ENCODE measurements around the gene VWA5A. TPM values are rescaled to one million over a fixed set of nuclear protein-coding genes. Genes with fewer than 3 reads are reported as not detected.
A peak's percentile ranks its signal among the peaks of the same experiment; 100 is the strongest.
"Not testable (repeated sequence)": the region's sequence is repeated elsewhere in the genome, so short reads cannot be mapped to it uniquely, and the experiment has no call there.

The VWA5A gene
- total and polyA plus RNA-seq, 9 of the 15 experiments (the other 6 are each of a cell fraction or from before 2014, with no cell fraction given), result 4.6 to 19.7 (median 6.9) TPM

DNA sequence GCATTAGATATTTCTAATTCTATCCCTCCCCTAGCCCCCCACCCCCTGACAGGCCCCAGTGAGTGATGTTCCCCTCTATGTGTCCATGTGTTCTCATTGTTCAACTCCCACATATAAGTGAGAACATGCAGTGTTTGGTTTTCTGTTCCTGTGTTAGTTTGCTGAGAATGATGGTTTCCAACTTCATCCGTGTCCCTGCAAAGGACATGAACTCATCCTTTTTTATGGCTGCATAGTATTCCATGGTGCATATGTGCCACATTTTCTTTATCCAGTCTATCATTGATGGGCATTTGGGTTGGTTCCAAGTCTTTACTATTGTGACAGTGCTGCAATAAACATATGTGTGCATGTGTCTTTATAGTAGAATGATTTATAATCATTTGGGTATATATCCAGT, 11.9 kb downstream of the VWA5A start:
- H3K9me1 ChIP-seq (ENCODE audit: control insufficient read depth, insufficient read depth, low read length); H3K9ac ChIP-seq (ENCODE audit: insufficient read depth in 1 of 2, low read depth in 2 of 2, low read length in 2 of 2); H3K4me1 ChIP-seq (replicated peaks in 1 of 2; ENCODE audit: control insufficient read depth in 2 of 2, insufficient read depth in 2 of 2, low read length in 2 of 2); POLR2A ChIA-PET; H3K9me3 ChIP-seq (replicated peaks; ENCODE audit: control insufficient read depth, insufficient read depth, low read depth, low read length); H2AFZ ChIP-seq (ENCODE audit: low read depth, low read length); H3K4me3 ChIP-seq; ATAC-seq; FAIRE-seq; H3K36me3 ChIP-seq (ENCODE audit: control insufficient read depth, insufficient read depth, low read length); H3K4me2 ChIP-seq (ENCODE audit: insufficient read depth, low read length); BruUV-seq (replicated peaks); H3K27ac ChIP-seq (ENCODE audit: extremely low read depth, low read depth, low read length); H3K27me3 ChIP-seq (ENCODE audit: control insufficient read depth in 2 of 2, insufficient read depth in 2 of 2, low read length in 2 of 2); DNase-seq (ENCODE audit: extremely low read depth in 1 of 4, low spot score in 3 of 4); CTCF ChIA-PET (ENCODE audit: low intra/inter-chr PET ratio); in situ Hi-C loops (cut with MboI); intact Hi-C loops (cut with micrococcal nuclease); H4K20me1 ChIP-seq (replicated peaks; ENCODE audit: control insufficient read depth, insufficient read depth, low read length); H3K79me2 ChIP-seq (ENCODE audit: control insufficient read depth, insufficient read depth, low read length): not testable (repeated sequence)
- WGBS (ENCODE audit: insufficient coverage, low coverage, missing lambda C conversion rate), result no CpG with 5 or more reads among the region's 1 CpG
- TF ChIP-seq BCOR (IDR thresholded peaks at IDR 0.05) (0 out of 2 replicates have a peak, but pooled peaks have one; percentile 46), ZNF146 (CRISPR knock-in tag; IDR thresholded peaks at IDR 0.05; ENCODE audit: unreplicated experiment) (peak; percentile 92)

DNA sequence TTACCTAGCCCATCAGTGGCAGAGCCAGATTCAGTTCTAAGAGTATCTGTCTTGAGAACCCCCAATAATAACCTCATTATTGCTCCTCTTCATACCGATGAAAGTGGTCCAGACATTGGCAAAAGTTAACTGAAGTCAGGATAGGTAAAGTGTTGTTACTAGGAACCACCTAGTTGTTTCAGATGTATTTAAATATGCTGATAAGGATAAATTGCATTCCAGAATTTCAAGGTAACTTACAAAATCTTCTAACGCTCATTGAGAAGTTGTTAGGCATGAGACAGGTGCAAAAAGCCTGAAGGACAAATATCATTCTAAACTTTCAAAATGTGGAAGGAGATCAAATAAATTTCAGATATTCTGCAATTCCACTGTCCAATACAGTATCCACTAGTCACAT, 27.8 kb downstream of the VWA5A start:
- no peaks in the 10 kb centered on the region; a peak in 2 of 5 replicates for H3K4me1 ChIP-seq (replicated peaks in 1 of 2; ENCODE audit: control insufficient read depth in 2 of 2, insufficient read depth in 2 of 2, low read length in 2 of 2)
- H3K27ac ChIP-seq (ENCODE audit: extremely low read depth, low read depth, low read length), result no peak overlapping the region
- no TSS peak for BruUV-seq (replicated peaks)
- no peaks in the 10 kb centered on the region for H3K36me3 ChIP-seq (ENCODE audit: control insufficient read depth, insufficient read depth, low read length)
- H3K9me1 ChIP-seq (ENCODE audit: control insufficient read depth, insufficient read depth, low read length), result no peaks in the 10 kb centered on the region
- DNase-seq (ENCODE audit: extremely low read depth in 1 of 4, low spot score in 3 of 4) (no peak), FAIRE-seq (no peak), ATAC-seq (no peak)
- in situ Hi-C loops (cut with MboI) (no loop called here), intact Hi-C loops (cut with micrococcal nuclease) (no loop called here)
- H3K79me2 ChIP-seq (ENCODE audit: control insufficient read depth, insufficient read depth, low read length), result no peaks in the 10 kb centered on the region
- no peaks in the 10 kb centered on the region for H3K9me3 ChIP-seq (replicated peaks; ENCODE audit: control insufficient read depth, insufficient read depth, low read depth, low read length)
- no peak overlapping the region for H3K9ac ChIP-seq (ENCODE audit: insufficient read depth in 1 of 2, low read depth in 2 of 2, low read length in 2 of 2)
- H4K20me1 ChIP-seq (replicated peaks; ENCODE audit: control insufficient read depth, insufficient read depth, low read length), result no peaks in the 10 kb centered on the region
- TF ChIP-seq CREM (IDR thresholded peaks at IDR 0.05; ENCODE audit: low read depth) (no peak), ETS2 (tag; IDR thresholded peaks at IDR 0.05; ENCODE audit: borderline replicate concordance, poor library complexity, severe bottlenecking) (no peak), FOXP1 (CRISPR knock-in tag; IDR thresholded peaks at IDR 0.05) (no peak), NFATC3 (IDR thresholded peaks at IDR 0.05) (no peak), KDM5B (IDR thresholded peaks at IDR 0.05; ENCODE audit: insufficient replicate concordance, low read depth, low read length) (no peak), ZNF41 (CRISPR knock-in tag; conservative IDR thresholded peaks at IDR 0.05) (no peak), MAFK (IDR thresholded peaks at IDR 0.05; ENCODE audit: low read length) (peak; percentile 18; the same call in 1 of the 2 replicates), MAFG (tag; conservative IDR thresholded peaks at IDR 0.05) (peak; percentile 51), NR2F6 (CRISPR knock-in tag; IDR thresholded peaks at IDR 0.05) (no peak), C11orf30 (IDR thresholded peaks at IDR 0.05; ENCODE audit: low read depth) (peak; percentile 74), MAFF (IDR thresholded peaks at IDR 0.05; ENCODE audit: low read length) (0 out of 2 replicates have a peak, but pooled peaks have one; percentile 31), ZNF316 (IDR thresholded peaks at IDR 0.05) (peak; percentile 84)
- TF ChIP-seq, protein P1, sequence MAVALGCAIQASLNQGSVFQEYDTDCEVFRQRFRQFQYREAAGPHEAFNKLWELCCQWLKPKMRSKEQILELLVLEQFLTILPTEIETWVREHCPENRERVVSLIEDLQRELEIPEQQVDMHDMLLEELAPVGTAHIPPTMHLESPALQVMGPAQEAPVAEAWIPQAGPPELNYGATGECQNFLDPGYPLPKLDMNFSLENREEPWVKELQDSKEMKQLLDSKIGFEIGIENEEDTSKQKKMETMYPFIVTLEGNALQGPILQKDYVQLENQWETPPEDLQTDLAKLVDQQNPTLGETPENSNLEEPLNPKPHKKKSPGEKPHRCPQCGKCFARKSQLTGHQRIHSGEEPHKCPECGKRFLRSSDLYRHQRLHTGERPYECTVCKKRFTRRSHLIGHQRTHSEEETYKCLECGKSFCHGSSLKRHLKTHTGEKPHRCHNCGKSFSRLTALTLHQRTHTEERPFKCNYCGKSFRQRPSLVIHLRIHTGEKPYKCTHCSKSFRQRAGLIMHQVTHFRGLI (CRISPR knock-in tag; IDR thresholded peaks at IDR 0.05), result no peak
- TF ChIP-seq, protein P2, sequence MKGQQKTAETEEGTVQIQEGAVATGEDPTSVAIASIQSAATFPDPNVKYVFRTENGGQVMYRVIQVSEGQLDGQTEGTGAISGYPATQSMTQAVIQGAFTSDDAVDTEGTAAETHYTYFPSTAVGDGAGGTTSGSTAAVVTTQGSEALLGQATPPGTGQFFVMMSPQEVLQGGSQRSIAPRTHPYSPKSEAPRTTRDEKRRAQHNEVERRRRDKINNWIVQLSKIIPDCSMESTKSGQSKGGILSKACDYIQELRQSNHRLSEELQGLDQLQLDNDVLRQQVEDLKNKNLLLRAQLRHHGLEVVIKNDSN (CRISPR knock-in tag; IDR thresholded peaks at IDR 0.05), result no peak
- ChIA-PET CTCF (ENCODE audit: low intra/inter-chr PET ratio) (no interaction called here), POLR2A (interaction anchor here (1.1 kb wide), 1 partner anchor 28 kb away, joined by 4 read pairs; the partner anchor contains the start of gene VWA5A)
- no peak overlapping the region for H2AFZ ChIP-seq (ENCODE audit: low read depth, low read length)
- H3K4me3 ChIP-seq, result no peak overlapping the region
- WGBS (ENCODE audit: insufficient coverage, low coverage, missing lambda C conversion rate), result 19% methylated on average over 2 of the region's 2 CpGs
- no peak overlapping the region for H3K4me2 ChIP-seq (ENCODE audit: insufficient read depth, low read length)
- no peaks in the 10 kb centered on the region for H3K27me3 ChIP-seq (ENCODE audit: control insufficient read depth in 2 of 2, insufficient read depth in 2 of 2, low read length in 2 of 2)

Measured in K562 (cell line).